ENCODE data around the gene EIF2AK3. TPM values are rescaled to one million over a fixed set of nuclear protein-coding genes. Genes with fewer than 3 reads are reported as not detected.
A peak's percentile ranks its signal among the peaks of the same experiment; 100 is the strongest.

The EIF2AK3 gene
- total and polyA plus RNA-seq, 2 donors (not counting 1 experiment from before 2014, with no cell fraction given) = 40.2 to 57.9 TPM

DNA sequence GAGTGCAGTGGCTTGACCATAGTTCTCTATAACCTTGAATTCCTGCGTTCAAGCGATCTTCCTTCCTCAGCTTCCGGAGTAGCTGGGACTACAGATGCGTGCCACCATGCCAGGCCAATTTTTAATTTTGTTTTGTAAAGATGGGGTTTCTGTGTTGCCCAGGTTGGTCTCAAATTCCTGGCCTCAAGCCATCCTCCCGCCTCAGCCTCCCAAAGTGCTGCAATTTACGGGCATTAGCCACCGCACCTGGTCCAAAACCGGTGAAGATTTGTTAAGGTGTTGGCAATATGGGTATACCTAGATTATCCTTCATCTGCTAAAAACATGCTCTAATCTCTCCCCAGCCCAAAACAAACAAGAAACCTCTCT, 1.3 kb upstream of the EIF2AK3 start:
- Histone ChIP-seq H3K4me2 (replicated peaks; ENCODE audit: low read depth, low read length, poor library complexity, severe bottlenecking) (peak overlapping the region; percentile 79), H3K9ac (ENCODE audit: low read length) (peak overlapping the region; percentile 98), H2AFZ (ENCODE audit: insufficient read depth, low read depth, low read length, poor library complexity, severe bottlenecking) (no peak overlapping the region), H3K9me3 (ENCODE audit: control extremely low read depth in 1 of 3, control insufficient read depth in 2 of 3, insufficient read depth in 1 of 3, low read length in 2 of 3) (no peaks in the 10 kb centered on the region), H3K4me1 (ENCODE audit: control insufficient read depth in 2 of 2, insufficient read depth in 2 of 2, low read length in 2 of 2) (peaks cover 37 to 41% of the 10 kb centered on the region in 2 donors), H3K4me3 (ENCODE audit: control extremely low read depth in 1 of 5, extremely low read depth in 1 of 5, insufficient read depth in 1 of 5, low read depth in 2 of 5, low read length in 4 of 5) (peak overlapping the region; percentile 68 to 92 (median 76)), H3K79me2 (ENCODE audit: control insufficient read depth, insufficient read depth, low read length) (peaks cover 46% of the 10 kb centered on the region), H3K27me3 (replicated peaks in 1 of 4; ENCODE audit: control extremely low read depth in 1 of 4, control insufficient read depth in 3 of 4, insufficient read depth in 4 of 4, low read length in 3 of 4) (no peaks in the 10 kb centered on the region), H3K27ac (ENCODE audit: low read length in 2 of 2) (peak overlapping the region; percentile 99), H4K20me1 (ENCODE audit: control insufficient read depth, insufficient read depth, low read length, poor library complexity, severe bottlenecking) (peaks cover 27% of the 10 kb centered on the region), H3K36me3 (replicated peaks in 1 of 2; ENCODE audit: control extremely low read depth in 1 of 2, control insufficient read depth in 1 of 2, extremely low read depth in 1 of 2, insufficient read depth in 2 of 2, low read length in 1 of 2) (no peaks in the 10 kb centered on the region)
- 100% methylated on average over 3 of the region's 8 CpGs for WGBS (ENCODE audit: insufficient coverage)
- Mint-ChIP-seq H3K4me3 (no peak overlapping the region), H3K9me3 (ENCODE audit: insufficient read depth) (no peaks in the 10 kb centered on the region), H3K27ac (no peak overlapping the region), H3K4me1 (peaks cover 20% of the 10 kb centered on the region), H3K27me3 (no peaks in the 10 kb centered on the region)
- ChIA-PET CTCF (interaction anchor here (1.0 to 4.4 kb wide), 6 partner anchors 20 to 45 kb away, joined by 3 to 49 read pairs (median 6); no protein-coding TSS in a partner anchor), POLR2A (interaction anchor here (0.7 to 3.7 kb wide), 6 partner anchors 21 to 63 kb away, joined by 3 to 25 read pairs (median 5); partner anchors contain the start of gene RPIA)
- no peak for TF ChIP-seq EZH2 (IDR thresholded peaks at IDR 0.05; ENCODE audit: borderline replicate concordance, insufficient read depth, low read depth, low read length, poor library complexity, severe bottlenecking)
- TF ChIP-seq, protein P1, sequence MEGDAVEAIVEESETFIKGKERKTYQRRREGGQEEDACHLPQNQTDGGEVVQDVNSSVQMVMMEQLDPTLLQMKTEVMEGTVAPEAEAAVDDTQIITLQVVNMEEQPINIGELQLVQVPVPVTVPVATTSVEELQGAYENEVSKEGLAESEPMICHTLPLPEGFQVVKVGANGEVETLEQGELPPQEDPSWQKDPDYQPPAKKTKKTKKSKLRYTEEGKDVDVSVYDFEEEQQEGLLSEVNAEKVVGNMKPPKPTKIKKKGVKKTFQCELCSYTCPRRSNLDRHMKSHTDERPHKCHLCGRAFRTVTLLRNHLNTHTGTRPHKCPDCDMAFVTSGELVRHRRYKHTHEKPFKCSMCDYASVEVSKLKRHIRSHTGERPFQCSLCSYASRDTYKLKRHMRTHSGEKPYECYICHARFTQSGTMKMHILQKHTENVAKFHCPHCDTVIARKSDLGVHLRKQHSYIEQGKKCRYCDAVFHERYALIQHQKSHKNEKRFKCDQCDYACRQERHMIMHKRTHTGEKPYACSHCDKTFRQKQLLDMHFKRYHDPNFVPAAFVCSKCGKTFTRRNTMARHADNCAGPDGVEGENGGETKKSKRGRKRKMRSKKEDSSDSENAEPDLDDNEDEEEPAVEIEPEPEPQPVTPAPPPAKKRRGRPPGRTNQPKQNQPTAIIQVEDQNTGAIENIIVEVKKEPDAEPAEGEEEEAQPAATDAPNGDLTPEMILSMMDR (IDR thresholded peaks at IDR 0.05) = no peak
- intact Hi-C loops (cut with micrococcal nuclease) = loop anchor here (1.0 to 10.0 kb wide), 2 partner anchors 41 to 574 kb away; partner anchors contain the start of gene KRCC1
- ATAC-seq (ENCODE audit: low read depth) (no peak), DNase-seq (no peak)

- DNase-seq (peak; percentile 97), ATAC-seq (ENCODE audit: low read depth) (peak; percentile 32)
- intact Hi-C loops (cut with micrococcal nuclease) = loop anchor here (1.0 to 10.0 kb wide), 8 partner anchors 12 to 573 kb away; partner anchors contain the start of genes KRCC1 and RPIA
- H3K9me3 Mint-ChIP-seq (ENCODE audit: insufficient read depth) = no peaks in the 10 kb centered on the region
- H3K27me3 Mint-ChIP-seq = no peaks in the 10 kb centered on the region
- H3K27ac ChIP-seq (ENCODE audit: low read length in 2 of 2) = peak overlapping the region; percentile 99
- peak overlapping the region; percentile 98 for H3K9ac ChIP-seq (ENCODE audit: low read length)
- H3K27me3 ChIP-seq (replicated peaks in 1 of 4; ENCODE audit: control extremely low read depth in 1 of 4, control insufficient read depth in 3 of 4, insufficient read depth in 4 of 4, low read length in 3 of 4) = no peaks in the 10 kb centered on the region
- H3K4me2 ChIP-seq (replicated peaks; ENCODE audit: low read depth, low read length, poor library complexity, severe bottlenecking) = peak overlapping the region; percentile 79
- H3K79me2 ChIP-seq (ENCODE audit: control insufficient read depth, insufficient read depth, low read length) = peaks cover 51% of the 10 kb centered on the region
- WGBS (ENCODE audit: insufficient coverage) = 0% methylated on average over 18 of the region's 21 CpGs
- POLR2A ChIA-PET = interaction anchor here (0.9 to 3.7 kb wide), 6 partner anchors 21 to 63 kb away, joined by 3 to 25 read pairs (median 7); partner anchors contain the start of gene RPIA
- peak overlapping the region; percentile 48 for H2AFZ ChIP-seq (ENCODE audit: insufficient read depth, low read depth, low read length, poor library complexity, severe bottlenecking)
- H3K4me3 ChIP-seq (ENCODE audit: control extremely low read depth in 1 of 5, extremely low read depth in 1 of 5, insufficient read depth in 1 of 5, low read depth in 2 of 5, low read length in 4 of 5) = peak overlapping the region; percentile 68 to 92 (median 76)
- H3K4me1 ChIP-seq (ENCODE audit: control insufficient read depth in 2 of 2, insufficient read depth in 2 of 2, low read length in 2 of 2) = peaks cover 41 to 43% of the 10 kb centered on the region in 2 donors
- no peak overlapping the region for H3K4me3 Mint-ChIP-seq
- H3K9me3 ChIP-seq (ENCODE audit: control extremely low read depth in 1 of 3, control insufficient read depth in 2 of 3, insufficient read depth in 1 of 3, low read length in 2 of 3) = no peaks in the 10 kb centered on the region
- H3K27ac Mint-ChIP-seq = no peak overlapping the region
- no peak for TF ChIP-seq EZH2 (IDR thresholded peaks at IDR 0.05; ENCODE audit: borderline replicate concordance, insufficient read depth, low read depth, low read length, poor library complexity, severe bottlenecking)
- TF ChIP-seq, protein P1 (IDR thresholded peaks at IDR 0.05) = no peak
- peaks cover 27% of the 10 kb centered on the region for H4K20me1 ChIP-seq (ENCODE audit: control insufficient read depth, insufficient read depth, low read length, poor library complexity, severe bottlenecking)
- H3K4me1 Mint-ChIP-seq = peaks cover 20% of the 10 kb centered on the region
- CTCF ChIA-PET = interaction anchor here (0.7 to 4.4 kb wide), 7 partner anchors 20 to 45 kb away, joined by 3 to 49 read pairs (median 6); no protein-coding TSS in a partner anchor
- no peaks in the 10 kb centered on the region for H3K36me3 ChIP-seq (replicated peaks in 1 of 2; ENCODE audit: control extremely low read depth in 1 of 2, control insufficient read depth in 1 of 2, extremely low read depth in 1 of 2, insufficient read depth in 2 of 2, low read length in 1 of 2)
These were observed 749 bp upstream of the EIF2AK3 start for GRCh38 chr2:88627856-88628570.
